ENCODE measurements around the gene COPS2.
"Not testable (repeated sequence)": the region's sequence is repeated elsewhere in the genome, so short reads cannot be mapped to it uniquely, and the experiment has no call there.

GRCh38 chr15:49175582-49176397 is 20.4 kb upstream of the COPS2 start:
- not testable (repeated sequence) for TF ChIP-seq POLR2A, CTCF (IDR thresholded peaks at IDR 0.05)
